Osteoblast (primary cell): Measurements from ENCODE around the gene PCDHGA1. TPM values are rescaled to one million over a fixed set of nuclear protein-coding genes. Genes with fewer than 3 reads are reported as not detected.
"Not testable (repeated sequence)": the region's sequence is repeated elsewhere in the genome, so short reads cannot be mapped to it uniquely, and the experiment has no call there.

Experiments
- DNase-seq: peaks from one replicate; pipeline ENCODE4 v3.0.0; 2011; ENCODE audit warnings: low spot score, mixed read lengths; ENCODE audit not compliant: insufficient read length; ENCODE audit errors: missing footprints
- H2AFZ ChIP-seq: 2 replicates; pipeline ENCODE4 v1.6.0; 2011; ENCODE audit warnings: mild to moderate bottlenecking, low read length
- H3K27ac ChIP-seq: 2 replicates; pipeline ENCODE4 v1.5.1; 2011; ENCODE audit warnings: mild to moderate bottlenecking, low read depth, low read length, moderate library complexity
- H3K27me3 ChIP-seq: 2 replicates; pipeline ENCODE4 v1.6.0; 2012; ENCODE audit warnings: mild to moderate bottlenecking, control low read depth, inconsistent platforms, low read length, moderate library complexity; ENCODE audit not compliant: insufficient read depth
- H3K36me3 ChIP-seq: 2 replicates; pipeline ENCODE4 v1.5.1; 2011; ENCODE audit warnings: mild to moderate bottlenecking, low read length, control low read depth, moderate library complexity; ENCODE audit not compliant: insufficient read depth
- H3K4me1 ChIP-seq: 2 replicates; pipeline ENCODE4 v1.5.1; 2011; ENCODE audit warnings: mild to moderate bottlenecking, low read length, control low read depth, moderate library complexity; ENCODE audit not compliant: insufficient read depth
- H3K4me2 ChIP-seq: 2 replicates; pipeline ENCODE4 v1.6.0; 2011; ENCODE audit warnings: mild to moderate bottlenecking, low read length; ENCODE audit not compliant: insufficient read depth
- H3K4me3 ChIP-seq: fragments of 200-600 bp; sonication (generic); 3 replicates; pipeline ENCODE4 v1.5.1; 2012; ENCODE audit warnings: mild to moderate bottlenecking, low read length, inconsistent platforms; ENCODE audit not compliant: insufficient read depth
- H3K79me2 ChIP-seq: 2 replicates; pipeline ENCODE4 v1.6.0; 2012; ENCODE audit warnings: mild to moderate bottlenecking, low read length, control low read depth, inconsistent platforms; ENCODE audit not compliant: insufficient read depth
- H3K9me3 ChIP-seq: 2 replicates; pipeline ENCODE4 v1.5.1; 2011; ENCODE audit warnings: low read depth, low read length, control low read depth
- H4K20me1 ChIP-seq: 2 replicates; pipeline ENCODE4 v1.6.0; 2012; ENCODE audit warnings: mild to moderate bottlenecking, low read length, control low read depth; ENCODE audit not compliant: insufficient read depth
- total RNA-seq: library from RNA; depleted of rRNA; stranded (reverse); fragments of >200 nt; gene quantifications from 2 replicates; pipeline ENCODE4 v1.2.3, GENCODE V29; 2012
- TF ChIP-seq, protein P1 (sequence below): IDR thresholded peaks from 2 replicates; pipeline ENCODE4 v1.5.1; 2011; ENCODE audit warnings: mild to moderate bottlenecking, low read depth, low read length, moderate library complexity; ENCODE audit errors: extremely low read depth

The PCDHGA1 gene
- total RNA-seq, 1 donor, result 1.1 TPM

GRCh38 chr5:141397756-141398551 lies 67.6 kb downstream of the PCDHGA1 start, which contains the start of gene PCDHGB5:
Gene PCDHGB5, plus strand, starts transcription at chr5:141397947. Its CDS starts 181 bp downstream, at chr5:141398128.
- H3K36me3 ChIP-seq, H3K27me3 ChIP-seq, H3K27ac ChIP-seq, H4K20me1 ChIP-seq, DNase-seq, H3K4me1 ChIP-seq, H3K79me2 ChIP-seq: not testable (repeated sequence)
- Histone ChIP-seq H2AFZ (peak within 1 kb of the TSS; percentile 50), H3K4me3 (peak within 1 kb of the TSS; percentile 70), H3K9me3 (peaks cover 27% of the 10 kb centered on the region), H3K4me2 (peak within 1 kb of the TSS; percentile 45)
- TF ChIP-seq, protein P1, sequence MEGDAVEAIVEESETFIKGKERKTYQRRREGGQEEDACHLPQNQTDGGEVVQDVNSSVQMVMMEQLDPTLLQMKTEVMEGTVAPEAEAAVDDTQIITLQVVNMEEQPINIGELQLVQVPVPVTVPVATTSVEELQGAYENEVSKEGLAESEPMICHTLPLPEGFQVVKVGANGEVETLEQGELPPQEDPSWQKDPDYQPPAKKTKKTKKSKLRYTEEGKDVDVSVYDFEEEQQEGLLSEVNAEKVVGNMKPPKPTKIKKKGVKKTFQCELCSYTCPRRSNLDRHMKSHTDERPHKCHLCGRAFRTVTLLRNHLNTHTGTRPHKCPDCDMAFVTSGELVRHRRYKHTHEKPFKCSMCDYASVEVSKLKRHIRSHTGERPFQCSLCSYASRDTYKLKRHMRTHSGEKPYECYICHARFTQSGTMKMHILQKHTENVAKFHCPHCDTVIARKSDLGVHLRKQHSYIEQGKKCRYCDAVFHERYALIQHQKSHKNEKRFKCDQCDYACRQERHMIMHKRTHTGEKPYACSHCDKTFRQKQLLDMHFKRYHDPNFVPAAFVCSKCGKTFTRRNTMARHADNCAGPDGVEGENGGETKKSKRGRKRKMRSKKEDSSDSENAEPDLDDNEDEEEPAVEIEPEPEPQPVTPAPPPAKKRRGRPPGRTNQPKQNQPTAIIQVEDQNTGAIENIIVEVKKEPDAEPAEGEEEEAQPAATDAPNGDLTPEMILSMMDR, result peak; percentile 60

GRCh38 chr5:141398608-141399007 lies 68.3 kb downstream of the PCDHGA1 start:
- H3K27ac ChIP-seq, result no peak overlapping the region
- H3K4me2 ChIP-seq, result no peak overlapping the region
- H3K36me3 ChIP-seq, result peaks cover 4% of the 10 kb centered on the region
- peaks cover 21% of the 10 kb centered on the region for H3K9me3 ChIP-seq
- no peaks in the 10 kb centered on the region for H3K4me1 ChIP-seq
- TF ChIP-seq, protein P1, result no peak
- no peaks in the 10 kb centered on the region for H4K20me1 ChIP-seq
- DNase-seq, result no peak
- no peak overlapping the region for H2AFZ ChIP-seq
- peak overlapping the region; percentile 51 for H3K4me3 ChIP-seq
- no peaks in the 10 kb centered on the region for H3K27me3 ChIP-seq
- H3K79me2 ChIP-seq, result no peaks in the 10 kb centered on the region

GRCh38 chr5:141399555-141400258 lies 69.4 kb downstream of the PCDHGA1 start:
- peaks cover 18% of the 10 kb centered on the region for H3K9me3 ChIP-seq
- TF ChIP-seq, protein P1, result no peak

GRCh38 chr5:141402553-141403243 lies 72.4 kb downstream of the PCDHGA1 start, which contains the start of gene PCDHGA9:
Gene PCDHGA9, plus strand, starts transcription at chr5:141402778. Its CDS starts 175 bp downstream, at chr5:141402953.
- no peak for DNase-seq
- no peaks in the 10 kb centered on the region for H3K79me2 ChIP-seq
- peaks cover 18% of the 10 kb centered on the region for H3K9me3 ChIP-seq
- H3K27ac ChIP-seq, result no peak within 1 kb of the TSS
- H2AFZ ChIP-seq, result peak within 1 kb of the TSS; percentile 46
- no peaks in the 10 kb centered on the region for H3K4me1 ChIP-seq
- peaks cover 3% of the 10 kb centered on the region for H4K20me1 ChIP-seq
- TF ChIP-seq, protein P1, result peak; percentile 40
- peak within 1 kb of the TSS; percentile 61 for H3K4me2 ChIP-seq
- peaks cover 4% of the 10 kb centered on the region for H3K36me3 ChIP-seq
- H3K27me3 ChIP-seq, result no peaks in the 10 kb centered on the region
- H3K4me3 ChIP-seq, result peak within 1 kb of the TSS; percentile 58

More at GRCh38 chr5:141399555-141400258, 69.4 kb downstream of the PCDHGA1 start:
- Histone ChIP-seq H3K36me3 (peaks cover 4% of the 10 kb centered on the region), H3K27me3 (no peaks in the 10 kb centered on the region), H2AFZ (no peak overlapping the region), H3K27ac (no peak overlapping the region), H3K4me1 (no peaks in the 10 kb centered on the region), H3K4me3 (peak overlapping the region; percentile 50), H3K4me2 (no peak overlapping the region), H4K20me1 (no peaks in the 10 kb centered on the region), H3K79me2 (no peaks in the 10 kb centered on the region)
- DNase-seq, result no peak
